HG03060 (cell line): ENCODE measurements around the gene LUZP2.

Experiments
- ATAC-seq: cut with Tn5 transposase; IDR thresholded peaks from one replicate; pipeline ENCODE4 v1.9.1; 2021; ENCODE audit warnings: low read depth, moderate number of reproducible peaks; ENCODE audit not compliant: unreplicated experiment

LUZP2 gene

GRCh38 chr11:24559315-24559714, 62.5 kb downstream of the LUZP2 start:
- ATAC-seq = no peak

DNA sequence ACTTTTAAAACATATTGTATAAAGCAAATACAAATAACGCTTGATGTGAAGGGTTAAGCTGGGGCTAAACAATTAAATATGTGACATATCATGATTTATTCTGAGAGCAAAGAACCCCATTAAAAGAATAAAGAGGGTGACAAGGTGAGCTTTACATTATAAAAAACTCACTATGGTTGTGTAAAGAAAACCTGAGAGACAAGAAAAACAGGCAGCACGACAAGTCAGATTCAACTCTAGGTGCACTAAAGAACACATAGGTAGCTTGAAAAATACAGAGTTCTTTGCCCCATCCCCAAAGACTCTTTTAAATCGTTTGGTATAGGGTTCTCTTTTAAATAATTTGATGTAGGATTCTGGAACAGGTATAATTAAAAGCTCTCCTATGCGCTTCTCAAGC, 63.5 kb downstream of the LUZP2 start:
- no peak for ATAC-seq

DNA sequence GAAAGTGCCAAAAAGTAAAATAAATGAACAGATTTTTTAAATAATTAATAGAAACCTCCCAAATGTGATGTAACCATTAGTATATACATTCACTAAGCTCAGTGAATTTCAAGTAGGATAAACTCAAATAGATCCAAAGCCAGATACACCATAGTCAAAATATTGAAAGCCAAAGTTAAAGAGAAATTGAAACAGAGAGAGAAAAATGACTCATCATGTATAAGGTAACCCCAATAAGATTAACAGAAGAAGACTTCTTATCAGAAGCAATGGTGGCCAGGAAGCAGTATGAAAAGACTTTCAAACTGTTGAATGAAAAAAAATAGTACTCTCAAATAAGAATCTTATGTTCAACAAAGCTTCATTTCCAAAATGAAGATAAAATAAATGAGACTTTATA, 70.5 kb downstream of the LUZP2 start:
- no peak for ATAC-seq

DNA sequence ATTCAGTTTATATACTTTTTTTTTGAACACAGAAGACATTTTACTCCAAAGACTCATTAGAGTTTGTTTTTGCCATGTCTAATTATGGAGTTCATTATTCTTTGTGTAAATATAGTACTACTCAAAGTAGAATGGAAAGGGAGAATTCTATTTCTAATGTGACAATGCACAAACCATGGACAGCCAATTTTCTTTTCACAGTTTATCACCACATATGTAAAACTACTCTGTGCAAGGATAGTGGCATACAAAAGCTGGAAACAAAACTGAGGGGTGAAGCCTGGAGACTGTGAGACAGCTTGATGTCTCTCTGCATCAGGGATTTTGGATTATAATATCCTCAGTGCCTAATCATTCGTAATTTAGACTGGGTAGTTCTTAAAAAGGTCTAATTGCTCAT, 75.5 kb downstream of the LUZP2 start:
- no peak for ATAC-seq

DNA sequence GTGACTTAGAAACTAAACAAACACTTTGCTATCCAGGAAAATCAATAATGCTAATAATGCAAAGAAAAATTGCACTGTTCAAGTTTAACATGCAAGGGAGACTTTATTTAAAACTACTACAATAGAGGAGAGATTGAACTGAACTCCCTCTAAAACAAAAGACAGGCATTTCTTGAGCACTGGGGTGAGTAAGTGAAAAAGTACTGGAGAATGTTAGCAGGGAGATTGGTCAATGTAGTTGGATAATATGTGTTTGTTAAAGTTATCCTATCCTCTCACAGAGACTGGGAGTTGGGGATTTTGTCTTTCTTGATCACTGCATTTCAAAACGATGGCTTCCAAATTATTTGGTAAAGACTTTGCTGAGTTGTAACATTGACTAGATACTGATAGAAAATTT, 77.6 kb downstream of the LUZP2 start:
- ATAC-seq = no peak

GRCh38 chr11:24575392-24575791, 78.5 kb downstream of the LUZP2 start:
- ATAC-seq = no peak

DNA sequence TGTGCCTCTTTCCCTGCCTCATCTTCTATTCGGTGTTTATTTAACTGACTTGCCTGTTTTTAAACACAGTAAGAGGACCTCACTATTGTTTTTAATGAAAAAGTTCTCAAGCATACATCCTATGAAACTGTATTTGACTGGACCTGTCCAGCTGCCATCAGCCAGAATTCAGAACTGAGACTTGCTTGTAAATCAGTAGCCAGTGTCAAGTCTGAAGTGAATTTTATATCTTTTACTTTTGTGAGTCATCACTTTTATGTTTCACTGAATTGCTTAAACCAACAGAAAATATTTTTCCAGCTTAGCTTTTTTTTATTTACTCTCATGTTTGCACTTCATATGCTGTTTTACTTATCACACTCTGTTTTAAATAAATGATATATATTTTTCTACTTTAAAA, 88.3 kb downstream of the LUZP2 start:
- ATAC-seq = no peak

DNA sequence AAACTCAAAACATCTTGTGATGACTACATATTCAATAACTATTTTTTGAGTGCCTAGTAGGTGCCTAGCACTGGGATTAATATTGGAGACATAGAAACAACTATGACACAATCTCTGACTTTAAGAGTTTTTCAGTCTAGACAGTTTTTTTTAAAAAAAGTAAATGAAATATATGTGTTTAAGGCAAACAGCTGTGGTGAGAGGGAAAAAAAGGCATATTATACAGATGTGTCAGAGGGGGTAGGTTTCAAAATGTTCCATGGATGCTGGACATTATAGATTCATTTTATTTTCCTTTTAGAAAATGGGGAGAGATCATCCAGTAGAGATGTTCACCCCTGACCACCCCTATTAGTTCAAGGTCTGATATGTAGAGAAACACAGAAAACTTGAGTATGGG, 90.8 kb downstream of the LUZP2 start:
- ATAC-seq = no peak

DNA sequence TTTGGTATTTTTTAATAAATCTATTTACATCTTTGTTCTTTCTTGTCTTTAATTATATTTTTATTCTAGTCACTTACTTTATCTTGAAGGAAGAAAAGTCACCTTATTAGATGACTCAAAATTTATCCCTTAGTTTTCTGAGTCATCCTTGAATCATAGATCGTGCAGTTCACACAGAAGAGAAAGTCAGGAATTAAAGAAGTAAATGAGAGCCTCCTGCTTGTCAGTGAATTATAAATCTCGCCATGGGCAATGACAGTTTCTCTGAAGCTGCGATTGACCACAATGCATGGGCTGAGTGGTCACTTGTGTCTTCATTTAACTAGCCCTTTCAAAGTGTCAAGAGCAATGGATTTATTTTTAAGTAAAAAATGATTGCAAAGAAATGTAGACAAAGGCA, 91.2 kb downstream of the LUZP2 start:
- no peak for ATAC-seq

- no peak for ATAC-seq
Observed at GRCh38 chr11:24589064-24589463, 92.2 kb downstream of the LUZP2 start.

GRCh38 chr11:24591283-24591682, 94.4 kb downstream of the LUZP2 start:
- ATAC-seq = no peak

DNA sequence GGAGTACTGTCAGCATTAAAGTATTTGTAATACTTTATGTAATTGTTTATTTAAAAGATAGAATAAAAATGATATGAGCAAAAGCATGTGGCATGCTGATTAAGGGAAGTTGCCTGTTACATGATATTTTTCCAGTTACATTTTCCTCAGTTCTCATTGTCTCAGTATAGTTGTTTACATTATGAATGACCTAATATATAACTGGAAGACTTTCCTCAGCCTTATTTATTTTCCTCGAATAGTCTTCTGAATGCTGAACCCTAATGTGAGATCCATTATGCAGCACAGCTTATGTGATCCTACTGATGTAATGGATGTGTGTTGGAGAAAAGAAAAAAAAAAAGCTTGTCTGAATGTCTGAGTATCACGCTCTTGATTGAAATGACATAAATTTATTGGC, 95.5 kb downstream of the LUZP2 start:
- ATAC-seq = no peak

DNA sequence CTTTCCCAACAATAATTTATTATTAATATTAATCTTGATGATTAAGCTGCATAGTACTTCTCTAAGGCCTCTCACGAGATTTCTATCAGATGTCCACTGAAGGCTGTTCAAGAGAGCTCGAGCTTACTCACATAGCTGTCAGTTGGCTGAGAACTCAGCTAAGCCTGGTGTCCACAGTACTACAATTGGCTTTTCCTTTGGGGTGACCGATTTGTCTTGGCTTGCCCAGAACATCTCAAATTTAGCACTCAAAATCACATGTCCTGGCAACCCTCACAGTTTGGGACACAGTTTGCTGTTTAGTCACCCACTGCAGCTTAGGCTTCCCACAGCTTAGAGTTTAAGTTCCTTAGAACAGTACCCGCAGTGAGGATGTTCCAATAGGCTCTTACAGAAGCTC, 96.5 kb downstream of the LUZP2 start:
- no peak for ATAC-seq

- no peak for ATAC-seq
Observed at GRCh38 chr11:24594401-24594800, 97.5 kb downstream of the LUZP2 start.

DNA sequence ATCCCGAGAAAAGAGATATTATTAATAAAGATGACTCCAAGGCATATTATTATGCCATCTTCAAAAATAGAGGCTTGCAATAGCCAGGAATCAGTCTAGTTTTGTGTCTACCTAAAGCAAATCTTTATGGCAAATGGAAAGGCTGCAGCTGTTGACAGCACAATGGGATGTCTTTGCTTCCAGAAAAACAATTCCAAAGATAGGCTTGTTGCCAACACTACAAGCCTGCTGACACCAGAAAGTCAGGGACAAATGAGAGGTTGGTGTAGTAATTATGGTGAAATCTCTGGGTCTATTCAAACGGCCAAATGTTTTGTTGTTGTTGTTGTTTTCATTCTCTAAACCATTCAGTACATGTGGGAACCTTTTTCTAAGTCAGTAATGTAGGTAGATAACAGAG, 101.8 kb downstream of the LUZP2 start:
- ATAC-seq = no peak

DNA sequence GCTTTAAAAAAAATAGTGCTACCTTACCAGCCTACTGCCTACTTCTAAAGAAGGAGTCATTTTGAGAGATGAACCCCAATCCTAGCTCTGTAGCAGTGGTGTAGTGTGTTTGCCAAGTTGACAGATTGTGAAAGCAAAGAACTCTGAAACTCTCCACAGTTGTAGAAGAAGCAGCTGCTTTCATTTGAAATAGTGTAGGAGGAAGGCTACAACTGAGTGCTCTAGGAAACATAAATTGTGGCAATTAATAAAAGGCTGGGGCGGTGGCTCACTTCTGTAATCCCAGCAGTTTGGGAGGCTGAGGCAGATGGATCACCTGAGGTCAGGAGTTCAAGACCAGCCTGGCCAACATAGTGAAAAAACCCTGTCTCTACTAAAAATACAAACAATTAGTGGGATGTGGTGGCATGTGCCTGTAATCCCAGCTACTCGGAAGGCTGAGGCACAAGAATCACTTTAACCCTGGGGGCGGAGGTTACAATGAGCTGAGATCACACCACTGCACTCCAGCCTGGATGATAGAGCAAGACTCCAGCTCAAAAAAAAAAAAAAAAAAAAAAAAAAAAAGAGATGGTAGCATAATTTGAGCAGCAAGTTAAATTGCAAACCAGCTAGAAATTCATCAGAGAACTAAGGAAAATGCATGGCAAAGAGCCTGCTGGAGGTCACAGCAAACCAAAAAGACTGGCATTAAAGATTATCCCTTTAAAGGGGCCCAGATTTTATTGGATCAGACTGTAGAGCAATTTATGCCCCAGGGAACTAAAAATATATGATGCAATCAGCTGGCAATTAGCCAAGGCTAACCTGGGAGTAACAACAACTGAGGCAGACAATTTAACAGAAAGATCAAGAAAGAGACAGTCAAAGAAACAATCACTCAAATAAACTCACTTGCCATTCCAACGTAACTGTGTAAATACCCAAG, 112.6 kb downstream of the LUZP2 start:
- ATAC-seq = no peak

DNA sequence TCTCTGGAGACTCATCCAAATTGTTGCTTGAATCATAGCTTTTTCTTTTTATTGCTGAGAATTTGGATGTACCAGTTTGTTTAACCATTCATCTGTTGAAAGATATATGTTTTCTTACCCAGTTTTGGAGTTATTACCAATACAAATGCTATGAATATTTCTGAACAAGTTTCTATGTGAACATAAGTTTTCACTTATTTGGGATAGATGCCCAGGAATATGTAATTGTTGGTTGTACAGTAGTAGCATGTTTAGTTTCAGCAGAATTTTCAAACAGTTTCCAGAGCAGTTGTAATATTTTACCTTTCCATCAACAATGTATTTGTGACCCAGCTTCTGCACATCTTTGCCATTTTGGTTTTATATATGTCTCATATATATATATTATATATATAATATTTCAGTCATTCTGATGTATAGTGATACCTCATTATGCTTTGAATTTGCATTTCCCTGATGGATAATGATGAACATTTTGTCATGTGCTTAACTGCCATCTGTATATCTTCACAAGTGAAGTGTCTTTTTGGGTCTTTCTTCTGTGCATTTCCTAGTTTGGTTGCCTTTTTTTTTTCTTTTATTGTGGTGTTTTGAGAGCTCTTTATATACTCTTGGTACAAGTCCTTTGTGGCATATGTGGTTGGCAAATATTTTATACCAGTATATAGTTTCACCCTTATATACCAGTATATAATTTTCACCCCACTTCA, 118.8 kb downstream of the LUZP2 start:
- ATAC-seq = no peak

DNA sequence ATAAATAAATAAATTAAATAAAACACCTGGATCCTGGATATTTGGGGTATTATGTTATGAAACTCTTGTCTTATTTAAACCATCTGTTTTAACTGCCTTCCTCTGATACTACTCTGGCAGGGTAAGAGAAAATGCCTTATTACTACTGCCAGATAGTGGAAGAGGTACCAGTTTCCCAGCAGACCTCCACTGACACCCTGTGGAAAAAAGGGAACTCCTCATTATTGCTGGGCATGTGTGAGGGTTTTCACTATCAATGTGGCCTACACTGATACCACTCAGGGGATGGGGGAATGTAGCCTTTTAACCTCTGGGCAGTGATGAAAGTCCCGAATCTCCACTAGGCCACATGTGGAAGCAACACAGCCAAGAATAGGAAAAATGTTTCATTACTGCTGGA, 121.0 kb downstream of the LUZP2 start:
- ATAC-seq = no peak

DNA sequence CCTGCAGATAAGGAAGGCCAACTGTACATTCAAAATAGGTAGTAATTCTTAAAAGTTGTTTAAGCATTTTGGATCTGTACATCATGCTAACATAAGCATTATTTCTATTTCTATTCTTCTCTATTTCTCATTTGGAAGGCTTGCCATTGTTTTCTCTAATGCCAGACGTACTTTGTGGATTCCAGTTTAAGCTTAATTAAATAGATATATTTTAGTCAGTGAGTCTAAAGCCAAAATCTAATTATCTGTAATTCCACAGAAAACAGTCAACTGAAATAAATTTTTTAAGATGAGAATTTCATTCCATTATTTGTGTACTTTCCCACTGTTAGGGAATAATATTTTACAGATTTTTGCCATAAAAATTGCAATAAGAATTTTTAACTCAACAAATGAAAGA, 123.0 kb downstream of the LUZP2 start:
- ATAC-seq = no peak

- no peak for ATAC-seq
Observed at GRCh38 chr11:24622262-24622661, 125.4 kb downstream of the LUZP2 start.

DNA sequence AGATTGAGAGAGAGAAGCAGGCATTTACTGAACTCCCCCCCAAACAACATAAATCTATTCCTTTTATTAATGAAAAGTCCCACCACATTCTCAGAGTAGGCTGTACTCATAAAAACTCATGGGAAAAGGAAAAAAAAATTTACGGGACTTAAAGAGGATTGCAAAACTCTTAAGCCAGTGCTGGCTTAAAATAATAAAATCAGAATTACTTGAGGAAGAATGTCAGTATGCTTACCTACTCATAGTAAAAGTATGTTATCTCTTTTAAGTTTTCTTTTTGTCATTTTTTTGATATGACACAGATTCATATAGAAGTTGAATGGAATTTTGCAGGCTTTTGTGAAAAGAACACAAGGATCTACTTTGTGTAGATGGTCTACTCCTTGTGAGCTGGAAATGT, 126.3 kb downstream of the LUZP2 start:
- no peak for ATAC-seq

DNA sequence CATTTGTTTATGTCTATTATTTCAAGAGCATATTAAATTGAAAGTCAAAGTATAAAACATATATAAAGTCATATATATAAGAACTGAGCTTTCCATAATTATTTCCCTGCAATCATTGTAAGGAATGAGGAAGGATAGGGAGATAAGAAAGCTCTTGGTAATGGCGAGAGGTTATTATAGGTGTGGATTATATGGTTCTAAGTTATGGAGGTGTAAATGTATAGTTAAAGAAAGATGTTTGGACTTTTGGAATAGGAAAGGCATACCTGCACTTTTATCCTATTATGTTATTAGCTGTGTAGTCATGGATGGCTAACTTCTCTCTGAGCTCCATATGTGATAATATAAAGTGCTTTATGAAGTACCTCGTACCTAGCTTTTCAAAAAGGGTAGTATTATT, 127.6 kb downstream of the LUZP2 start:
- no peak for ATAC-seq
